Amygdala (tissue), 56 donors: Measurements from ENCODE around the gene TSPYL6.
A peak's percentile ranks its signal among the peaks of the same experiment; 100 is the strongest.

Source experiments
- DNase-seq, 56 donors: peaks; one replicate each; lab custom pipeline; 2025; lab: John Stamatoyannopoulos, UW

TSPYL6 gene

DNA sequence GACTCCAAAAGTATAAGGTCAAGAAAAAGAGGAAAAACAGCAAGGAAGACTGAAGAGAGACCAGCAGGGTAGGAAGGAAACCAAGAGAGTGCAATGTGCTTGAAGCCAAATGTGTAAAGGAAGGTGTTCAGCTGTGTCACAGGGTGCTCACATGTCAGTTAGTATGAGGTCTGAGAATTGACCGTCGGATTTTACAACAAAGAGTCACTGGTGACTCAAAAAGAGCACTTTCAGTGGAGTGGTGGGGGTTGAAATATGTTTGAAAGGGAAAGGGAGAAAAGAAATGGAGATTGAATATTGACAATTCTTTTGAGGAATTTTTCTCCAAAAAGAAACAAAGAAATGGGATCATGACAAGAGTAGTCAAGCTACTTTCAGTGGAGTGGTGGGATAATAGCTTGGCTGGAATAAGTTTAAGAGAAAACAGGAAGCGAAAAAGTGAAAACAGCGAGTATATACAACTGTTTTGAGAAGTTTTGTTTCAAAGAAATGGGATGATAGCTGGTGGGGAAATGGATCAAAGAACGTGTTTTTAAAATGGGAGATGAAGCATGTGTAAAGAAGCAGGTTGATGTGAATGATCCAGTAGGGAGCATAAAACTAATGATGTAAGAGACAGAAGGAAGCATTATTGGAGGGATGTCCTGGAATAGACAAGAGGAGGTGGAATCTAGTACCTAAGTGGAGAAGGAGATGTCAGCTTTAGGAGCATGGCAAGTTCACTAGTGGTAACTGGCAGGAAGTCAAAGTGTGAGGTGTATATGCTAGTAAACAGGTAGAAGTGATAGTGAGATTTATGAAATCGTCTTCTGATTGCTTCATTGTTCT, 3.6 kb upstream of the TSPYL6 start:
- no peak for DNase-seq

DNA sequence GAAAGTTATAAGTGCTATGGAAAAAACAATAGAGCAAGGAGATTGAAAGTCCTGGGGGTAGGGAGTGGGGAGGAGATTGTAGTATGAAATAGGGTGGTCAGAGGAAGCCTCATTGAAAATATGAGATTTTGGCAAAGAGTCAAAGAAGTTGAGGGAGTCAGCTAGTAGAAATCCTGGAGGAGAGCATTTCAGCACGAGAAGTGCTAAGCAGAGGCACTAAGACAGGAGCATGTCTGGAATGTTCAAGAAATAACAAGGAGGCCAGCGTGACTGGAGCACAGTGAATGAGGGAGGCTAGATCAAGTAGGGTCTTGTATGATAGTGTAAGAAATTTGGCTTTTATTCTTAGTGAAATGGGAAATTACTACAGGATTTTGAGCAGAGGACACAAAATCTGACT, 2.1 kb upstream of the TSPYL6 start:
- no peak for DNase-seq

DNA sequence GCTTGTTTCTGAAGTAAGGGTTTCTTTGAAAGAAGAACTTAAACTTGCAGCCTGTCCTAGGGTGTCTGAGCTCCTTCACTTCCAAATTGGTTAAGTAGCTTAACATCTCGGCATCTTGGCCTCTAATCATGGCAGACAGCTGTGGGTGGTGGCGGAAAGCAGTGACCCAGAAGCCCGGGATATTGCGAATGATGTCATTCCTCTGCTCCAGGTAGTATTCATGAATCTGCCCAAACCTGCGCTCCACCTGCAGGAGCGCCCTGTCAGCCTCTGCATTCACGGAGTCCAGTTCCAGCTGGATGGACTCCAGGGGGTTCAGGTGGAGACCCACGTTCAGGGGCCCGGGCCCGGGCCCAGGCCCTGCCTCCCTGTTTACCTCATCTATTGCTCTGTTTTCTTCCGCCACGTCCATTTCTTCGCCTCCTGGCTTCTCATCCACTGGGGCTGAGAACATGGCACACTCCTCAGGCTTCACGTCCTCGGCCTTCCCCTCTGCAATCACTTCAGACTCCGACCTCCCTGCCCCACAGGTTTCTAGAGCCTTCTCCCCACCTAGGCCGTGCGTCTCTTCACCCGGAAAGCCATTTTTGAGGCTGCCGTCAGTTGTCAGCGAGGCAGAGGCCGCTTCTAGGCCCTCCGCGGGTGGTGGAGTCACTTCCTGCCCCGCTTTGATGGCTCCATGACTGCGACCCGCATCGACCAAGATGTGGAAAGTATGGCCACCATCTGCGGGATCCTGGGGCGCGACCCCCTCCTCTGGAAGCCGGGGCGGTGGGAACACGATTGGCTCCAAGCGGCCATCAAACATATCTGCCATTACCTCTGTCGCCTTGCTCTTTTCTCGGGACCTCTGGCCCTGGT, 569 bp downstream of the TSPYL6 start:
- no peak for DNase-seq

DNA sequence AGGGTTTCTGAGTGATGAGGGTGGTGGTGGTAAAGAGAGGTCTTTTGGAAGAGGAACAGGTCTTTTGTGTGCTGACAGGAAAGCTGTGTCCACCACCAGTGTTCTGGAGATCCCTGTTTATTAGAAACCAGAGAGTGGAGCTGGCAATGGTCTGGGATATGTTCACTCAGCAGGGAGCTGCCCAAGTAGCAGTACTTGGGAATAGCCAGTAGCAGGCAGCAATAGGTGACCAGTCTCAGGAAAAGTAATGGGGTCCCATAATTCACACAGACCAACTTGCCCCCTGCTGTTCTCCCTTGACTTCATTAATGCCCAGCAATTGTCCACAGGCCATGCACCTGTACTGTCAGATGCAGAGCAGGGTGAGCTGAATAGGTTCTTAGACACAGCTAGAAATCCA, 1.8 kb downstream of the TSPYL6 start:
- no peak for DNase-seq

DNA sequence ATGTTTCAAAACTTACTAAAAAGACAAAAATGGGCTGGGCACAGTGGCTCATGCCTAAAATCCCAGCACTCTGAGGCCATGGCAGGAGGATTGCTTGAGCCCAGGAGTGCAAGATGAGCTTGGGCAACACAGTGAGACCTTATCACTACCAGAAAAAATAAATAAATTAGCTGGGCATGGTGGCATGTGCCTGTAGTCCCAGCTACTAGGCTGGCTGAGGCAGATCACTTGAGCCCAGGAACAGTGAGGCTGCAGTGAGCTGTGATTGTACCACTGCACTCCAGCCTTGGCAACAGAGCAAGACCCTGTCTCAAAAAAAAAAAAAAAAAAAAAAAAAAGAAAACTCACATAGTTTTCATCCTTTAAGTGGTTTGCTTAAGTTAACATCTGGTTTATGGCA, 6.4 kb downstream of the TSPYL6 start:
- no peak for DNase-seq

- no peak for DNase-seq
Measured at GRCh38 chr2:54247115-54247514, 8.9 kb downstream of the TSPYL6 start.

GRCh38 chr2:54240515-54241469, 15.2 kb downstream of the TSPYL6 start:
- DNase-seq: no peak

- DNase-seq: no peak
Measured at GRCh38 chr2:54239427-54239826, 16.6 kb downstream of the TSPYL6 start.

GRCh38 chr2:54237428-54237827, 18.6 kb downstream of the TSPYL6 start:
- DNase-seq: no peak

DNA sequence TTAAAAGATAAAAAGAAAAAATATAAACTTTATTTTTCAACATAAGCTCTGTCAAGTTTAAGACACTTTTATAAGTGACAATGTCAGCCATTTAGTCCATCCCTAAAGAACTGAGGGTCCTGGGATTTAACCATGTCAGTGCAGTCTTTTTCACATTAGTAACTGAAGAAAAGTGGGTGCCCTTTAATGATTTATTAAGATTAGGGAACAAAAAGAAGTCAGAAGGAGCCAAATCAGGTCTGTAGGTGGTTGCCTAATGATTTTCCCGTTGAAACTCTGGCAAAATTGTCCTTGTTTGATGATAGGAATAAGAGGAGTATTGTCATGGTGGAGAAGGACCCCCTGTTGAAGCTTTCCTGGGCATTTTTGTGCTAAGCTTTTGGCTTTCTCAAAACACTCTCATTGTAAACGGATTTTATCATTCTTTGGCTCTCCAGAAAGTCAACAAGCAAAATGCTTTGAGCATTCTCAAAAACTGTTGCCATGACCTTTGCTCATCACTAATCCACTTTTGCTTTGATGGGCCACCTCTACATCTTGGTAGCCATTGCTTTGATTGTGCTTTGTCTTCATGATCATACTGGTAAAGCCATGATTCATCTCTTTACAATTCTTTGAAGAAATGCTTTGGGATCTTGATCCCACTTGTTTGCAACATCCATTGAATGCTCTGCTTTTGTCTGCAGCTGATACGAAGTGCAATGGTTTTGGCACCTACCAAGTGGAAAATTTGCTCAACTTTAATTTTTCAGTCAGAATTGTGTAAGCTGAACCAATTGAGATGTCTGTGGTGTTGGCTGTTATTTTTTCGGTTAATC, 22.0 kb downstream of the TSPYL6 start:
- DNase-seq: no peak

GRCh38 chr2:54228945-54229344, 27.1 kb downstream of the TSPYL6 start:
- peak in 1 of 56 donors; percentile 1 for DNase-seq

DNA sequence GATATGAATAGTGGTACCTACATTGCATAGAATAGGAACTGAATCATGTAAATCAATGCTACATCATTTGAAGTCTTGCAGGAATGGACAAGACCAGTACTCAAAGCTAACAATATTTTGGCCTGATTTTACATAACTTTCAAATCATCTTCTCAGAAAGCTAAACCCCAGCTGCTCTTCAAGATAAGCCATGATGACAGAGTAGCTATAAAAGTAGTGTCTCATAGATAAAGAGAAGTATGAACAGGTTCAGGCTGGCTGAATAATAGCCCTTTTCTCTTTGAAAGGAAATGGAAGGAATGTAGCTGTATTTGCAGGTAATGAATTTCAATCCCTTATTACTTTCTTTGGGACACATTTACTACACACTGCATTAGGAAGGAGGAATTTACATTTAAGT, 28.2 kb downstream of the TSPYL6 start:
- DNase-seq: no peak

- DNase-seq: peak in 3 of 56 donors; percentile 12 to 33 (median 18)
Measured at GRCh38 chr2:54226260-54226659, 29.8 kb downstream of the TSPYL6 start.

DNA sequence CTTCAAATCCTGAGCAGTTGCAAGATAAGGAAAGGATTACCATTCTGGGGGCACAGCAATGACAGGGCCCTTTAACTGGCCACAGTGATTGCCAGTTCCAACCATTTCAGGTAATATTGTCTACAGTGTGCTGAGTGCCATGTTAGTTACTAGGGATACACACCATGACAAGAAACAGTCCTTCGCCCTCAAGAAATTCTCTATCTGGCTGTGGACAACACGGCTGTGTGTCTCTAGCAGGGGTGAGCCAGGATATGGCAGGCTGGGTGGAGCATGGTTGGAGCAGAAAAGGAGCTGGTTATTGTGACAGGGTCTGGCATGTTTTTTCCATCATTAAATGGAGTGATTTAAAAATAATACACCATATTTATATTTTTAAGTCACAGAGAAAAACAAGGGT, 31.0 kb downstream of the TSPYL6 start:
- DNase-seq: peak in 2 of 56 donors; percentile 2 to 6

GRCh38 chr2:54213082-54213481, 42.9 kb downstream of the TSPYL6 start:
- no peak for DNase-seq

DNA sequence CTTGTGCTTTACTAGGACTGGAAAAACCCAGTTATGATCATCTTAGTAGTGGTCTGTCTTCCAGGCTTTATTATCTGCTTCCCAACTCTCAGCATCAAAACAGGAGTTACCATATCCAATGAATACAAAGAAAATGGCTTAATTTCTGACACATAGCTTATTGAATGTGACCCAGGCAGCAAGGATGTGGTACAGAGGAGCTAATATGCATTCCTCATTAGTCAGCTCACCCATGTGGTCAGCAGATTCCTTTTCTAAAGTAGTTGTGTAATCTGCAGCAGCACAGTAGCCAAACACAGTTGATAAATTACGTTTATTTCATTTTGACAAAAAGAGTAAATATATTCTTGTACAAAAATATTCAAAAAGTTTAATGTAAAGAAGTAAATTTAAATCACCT, 43.6 kb downstream of the TSPYL6 start:
- no peak for DNase-seq

- DNase-seq: no peak
Measured at GRCh38 chr2:54209379-54209778, 46.6 kb downstream of the TSPYL6 start.

DNA sequence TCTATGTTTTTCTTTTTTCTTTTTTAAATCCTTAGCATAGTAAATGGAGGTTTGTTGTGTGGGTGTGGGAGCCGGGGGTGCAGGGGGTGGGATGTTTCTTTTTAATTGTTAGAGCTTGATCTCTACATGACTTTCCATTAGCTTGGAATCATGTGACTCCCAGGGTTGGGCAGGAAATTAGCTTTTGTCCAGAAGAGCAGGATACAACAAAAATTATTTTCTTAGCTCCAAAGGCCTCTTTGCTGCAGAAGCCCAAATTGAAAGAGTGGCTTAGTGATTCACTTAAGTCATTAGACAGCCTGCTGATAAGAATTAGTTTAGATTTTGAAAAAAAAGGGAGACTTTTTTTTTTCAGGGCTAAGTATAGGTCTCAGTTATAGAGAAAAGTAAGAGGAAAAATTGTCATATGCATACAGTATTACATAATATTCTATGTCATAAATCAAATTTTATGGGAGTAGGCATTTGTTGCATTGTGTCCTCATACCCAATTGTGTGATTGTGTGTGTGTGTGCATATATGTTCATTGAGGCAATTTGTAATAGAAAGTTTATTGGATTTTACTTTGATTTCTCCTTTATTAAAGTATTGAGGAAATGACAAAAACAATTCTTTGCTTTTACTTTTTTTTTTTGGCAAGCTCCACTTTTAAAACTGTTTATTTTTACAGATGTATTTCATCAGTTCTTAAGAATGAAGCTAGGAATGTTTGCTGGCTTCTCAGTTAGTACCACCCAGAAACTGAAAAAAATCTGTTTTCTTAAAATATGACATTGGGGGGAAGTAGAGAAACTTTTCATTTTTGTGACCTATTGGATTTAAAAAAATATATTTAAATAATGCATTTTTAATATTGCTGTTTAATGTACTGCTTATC, 47.4 kb downstream of the TSPYL6 start:
- no peak for DNase-seq
